HG02943 (cell line): ENCODE data around the gene CHRNA9.
"Not testable (repeated sequence)": the region's sequence is repeated elsewhere in the genome, so short reads cannot be mapped to it uniquely, and the experiment has no call there.

Experiments
- ATAC-seq: cut with Tn5 transposase; IDR thresholded peaks from one replicate; pipeline ENCODE4 v1.9.1; 2021; ENCODE audit warnings: mild to moderate bottlenecking, low read depth, moderate library complexity; ENCODE audit not compliant: unreplicated experiment

Gene CHRNA9

GRCh38 chr4:40377512-40378365 is 42.6 kb downstream of the CHRNA9 start:
- no peak for ATAC-seq

GRCh38 chr4:40378619-40379018 is 43.5 kb downstream of the CHRNA9 start:
- ATAC-seq, result no peak

GRCh38 chr4:40379248-40379647 is 44.1 kb downstream of the CHRNA9 start:
- no peak for ATAC-seq

DNA sequence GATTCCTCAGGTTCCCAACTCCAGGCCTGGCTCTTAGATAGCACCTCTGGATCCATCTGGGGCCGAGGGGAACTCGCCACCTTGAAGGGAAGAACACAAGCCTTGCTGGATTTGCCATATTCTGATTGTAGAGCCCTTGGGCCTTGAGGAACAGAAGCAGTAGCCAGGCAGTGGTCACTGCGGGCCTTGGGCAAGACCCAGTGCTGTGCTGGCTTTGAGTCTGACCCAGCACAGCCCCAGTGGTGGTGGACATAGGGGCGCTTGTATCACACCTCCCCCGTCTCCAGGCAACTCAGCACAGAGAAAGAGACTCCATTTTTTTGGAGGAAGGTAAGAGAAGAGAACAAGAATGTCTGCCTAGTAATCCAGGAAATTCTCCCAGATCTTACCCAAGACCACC is 45.5 kb downstream of the CHRNA9 start:
- no peak for ATAC-seq

DNA sequence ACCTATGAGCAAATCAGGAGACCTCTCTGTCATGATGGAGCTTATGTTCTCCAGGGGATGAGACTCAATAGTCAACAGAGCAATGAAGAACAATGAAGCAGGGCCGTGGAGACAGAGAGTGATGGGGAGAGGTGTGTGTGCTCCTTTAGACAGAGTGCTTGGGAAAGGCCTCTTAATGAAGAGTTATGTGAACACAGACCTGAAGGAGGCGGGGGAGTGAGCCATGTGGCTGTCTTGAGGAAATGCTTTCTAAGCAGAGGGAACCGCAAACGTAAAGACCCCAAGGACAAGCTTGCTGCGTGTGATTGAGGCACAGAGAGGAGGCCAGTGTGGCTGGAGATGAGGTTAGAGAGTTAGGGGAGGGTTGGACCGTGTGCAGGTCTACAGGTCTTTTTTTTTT is 53.1 kb downstream of the CHRNA9 start:
- ATAC-seq, result no peak

DNA sequence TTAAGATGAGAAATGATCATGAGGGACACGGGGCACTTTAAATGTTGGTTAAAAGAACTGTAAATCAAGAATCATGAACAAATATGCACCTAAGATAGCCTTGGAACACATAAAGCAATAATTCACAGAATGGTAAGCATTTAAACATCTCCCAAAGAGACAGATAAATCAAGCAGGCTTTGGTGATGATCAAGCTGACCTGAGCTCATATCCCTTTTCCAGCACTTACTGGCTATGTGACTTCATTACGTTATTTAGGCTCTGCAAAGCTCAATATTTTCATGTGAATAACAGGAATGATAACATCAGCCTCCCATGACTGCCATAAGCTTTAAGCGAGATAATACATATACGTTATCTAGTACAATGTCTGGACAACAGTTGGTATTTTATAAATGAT is 54.9 kb downstream of the CHRNA9 start:
- no peak for ATAC-seq

- not testable (repeated sequence) for ATAC-seq
Observed at GRCh38 chr4:40392241-40392640, 57.1 kb downstream of the CHRNA9 start.

DNA sequence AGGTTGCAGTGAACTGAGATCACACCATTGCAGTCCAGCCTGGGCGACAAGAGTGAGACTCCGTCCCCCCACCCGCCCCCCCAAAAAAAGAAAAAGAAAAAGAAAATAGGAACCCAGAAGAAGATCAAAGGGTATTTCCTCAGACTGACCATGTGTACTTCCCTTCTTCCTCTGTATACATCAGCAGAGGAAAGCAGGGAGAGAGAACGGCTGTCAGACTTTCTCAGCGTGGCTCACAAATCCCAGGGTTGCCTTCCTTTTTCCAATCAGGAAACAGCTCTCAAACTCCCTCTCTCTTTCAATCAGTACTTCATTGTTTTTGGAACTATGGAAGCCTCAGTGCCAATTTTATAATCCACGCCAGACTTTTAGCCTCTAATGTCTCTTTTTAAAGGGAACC is 59.1 kb downstream of the CHRNA9 start:
- ATAC-seq, result no peak

DNA sequence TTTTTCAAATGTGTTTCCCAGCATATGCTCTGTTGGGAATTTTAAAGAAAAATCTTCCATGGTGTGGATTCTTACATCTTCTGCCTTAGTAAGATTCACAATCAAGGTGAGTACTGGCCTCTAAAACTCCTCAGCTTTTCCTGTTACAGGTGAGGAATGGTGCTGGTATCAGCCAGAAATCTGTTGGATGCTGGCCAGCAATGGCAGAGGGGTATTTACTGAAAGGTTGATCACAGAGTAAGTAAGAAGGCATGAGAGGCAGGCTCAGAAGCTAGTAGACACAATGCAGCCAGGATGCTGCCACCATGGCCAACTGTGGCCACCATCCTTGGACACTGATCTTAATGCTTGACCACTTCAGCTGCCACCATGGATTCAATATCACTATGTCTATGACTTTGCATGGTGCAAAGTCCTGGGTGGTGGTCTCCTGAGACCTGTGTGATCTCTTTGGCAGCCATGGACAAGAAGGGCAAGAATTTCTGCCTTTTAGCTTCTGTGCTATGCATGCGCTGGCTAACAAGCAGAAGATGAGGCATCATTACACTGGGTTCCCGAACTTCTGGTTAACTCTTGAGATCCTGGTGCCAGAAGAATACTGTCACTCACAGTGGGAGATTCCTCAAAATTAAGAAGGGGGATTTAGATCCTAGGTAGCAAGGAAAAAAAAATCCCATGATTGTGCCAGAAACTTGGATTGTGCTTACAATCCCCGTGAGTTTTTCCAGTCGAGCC is 60.2 kb downstream of the CHRNA9 start:
- no peak for ATAC-seq

DNA sequence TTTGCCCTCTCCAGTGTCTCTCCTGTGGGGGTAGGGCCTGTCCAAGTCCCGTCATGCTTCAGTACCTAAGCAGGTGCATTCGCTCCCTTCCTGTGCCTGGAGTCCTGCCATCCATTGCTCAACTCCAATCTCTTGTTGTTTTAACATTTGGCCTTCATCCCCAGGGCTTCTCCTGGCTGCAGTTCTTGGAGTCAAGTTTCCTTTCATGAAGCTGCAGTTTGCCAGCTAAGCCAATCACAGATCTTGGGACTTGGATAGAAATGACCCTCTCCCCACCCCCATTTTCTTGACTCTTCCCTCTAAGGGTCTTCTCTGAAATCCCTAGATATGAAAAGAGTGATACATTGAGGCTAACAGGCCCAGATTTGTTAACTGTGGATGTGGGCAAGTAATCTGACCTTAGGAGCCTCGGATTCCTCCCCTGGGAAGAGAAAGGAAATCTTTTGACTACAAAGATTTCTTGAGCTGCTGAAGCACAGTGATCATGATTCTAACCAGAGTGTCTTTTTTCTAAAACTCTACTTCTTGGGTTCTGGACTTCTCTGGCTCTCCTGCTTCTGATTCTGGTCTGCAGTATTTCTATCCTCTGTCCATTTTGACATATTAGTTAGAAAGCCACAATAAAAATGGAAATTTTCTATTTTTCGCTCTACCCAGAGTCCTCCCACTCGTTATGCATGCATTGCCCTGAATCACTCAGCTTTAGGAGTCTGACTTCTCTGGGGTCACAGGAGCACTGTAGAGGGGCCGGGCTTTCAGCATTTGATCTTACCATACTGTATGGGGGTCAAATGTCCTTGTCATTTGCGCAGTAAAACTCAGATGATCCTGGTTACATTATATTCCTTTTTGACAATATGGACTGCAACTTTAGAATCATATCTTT is 61.0 kb downstream of the CHRNA9 start:
- ATAC-seq, result no peak

- ATAC-seq, result no peak
Observed at GRCh38 chr4:40399578-40399977, 64.4 kb downstream of the CHRNA9 start.

- no peak for ATAC-seq
Observed at GRCh38 chr4:40401096-40401495, 66.0 kb downstream of the CHRNA9 start.

GRCh38 chr4:40401631-40402030 is 66.5 kb downstream of the CHRNA9 start:
- no peak for ATAC-seq

GRCh38 chr4:40402556-40402955 is 67.4 kb downstream of the CHRNA9 start:
- ATAC-seq, result no peak

DNA sequence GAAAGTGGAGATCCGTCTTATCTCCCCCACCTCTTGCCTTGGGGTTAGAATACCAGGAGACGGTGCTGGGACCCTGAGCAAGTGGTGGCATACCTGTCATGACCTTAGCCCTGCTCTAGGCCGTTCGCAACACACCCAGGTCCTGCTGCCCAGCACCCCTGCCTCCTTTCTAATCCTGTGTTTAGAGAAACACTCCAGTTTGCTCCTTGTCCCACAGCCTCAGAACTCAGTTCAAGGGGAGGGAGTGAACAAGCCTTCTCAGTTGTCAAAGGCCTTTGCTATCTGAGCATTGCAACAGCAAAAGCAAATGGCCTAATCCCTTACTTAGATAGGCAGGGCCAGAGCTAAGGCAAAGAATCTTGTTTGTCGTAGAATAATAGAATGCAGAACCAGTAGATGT is 67.9 kb downstream of the CHRNA9 start:
- no peak for ATAC-seq
